Endothelial cell (in vitro differentiated cells): ENCODE measurements around the gene GSK3B. TPM values are rescaled to one million over a fixed set of nuclear protein-coding genes. Genes with fewer than 3 reads are reported as not detected.
A peak's percentile ranks its signal among the peaks of the same experiment; 100 is the strongest.

Experiments used
- DNase-seq: peaks from one replicate; pipeline ENCODE4 v3.0.0; 2021; ENCODE audit warnings: low spot score
- H3K27ac Mint-ChIP-seq: one replicate; pipeline ENCODE4 v1.8.0; 2021; ENCODE audit warnings: mixed read lengths, inconsistent platforms; ENCODE audit not compliant: unreplicated experiment
- H3K27me3 Mint-ChIP-seq: one replicate; pipeline ENCODE4 v1.8.0; 2021; ENCODE audit warnings: mild to moderate bottlenecking, moderate library complexity, mixed read lengths, inconsistent platforms; ENCODE audit not compliant: unreplicated experiment
- H3K36me3 Mint-ChIP-seq: one replicate; pipeline ENCODE4 v1.8.0; 2021; ENCODE audit warnings: mild to moderate bottlenecking, low read depth, mixed read lengths, inconsistent platforms; ENCODE audit not compliant: unreplicated experiment
- H3K4me1 Mint-ChIP-seq: one replicate; pipeline ENCODE4 v1.8.0; 2021; ENCODE audit warnings: mild to moderate bottlenecking, mixed read lengths, inconsistent platforms; ENCODE audit not compliant: unreplicated experiment
- H3K4me3 Mint-ChIP-seq: one replicate; pipeline ENCODE4 v1.8.0; 2021; ENCODE audit warnings: mild to moderate bottlenecking, mixed read lengths, inconsistent platforms; ENCODE audit not compliant: unreplicated experiment
- H3K9me3 Mint-ChIP-seq: one replicate; pipeline ENCODE4 v1.8.0; 2021; ENCODE audit warnings: mixed read lengths, inconsistent platforms; ENCODE audit not compliant: unreplicated experiment
- total RNA-seq: library from RNA; stranded (reverse); fragmentation: NEBNext Ultra II Directional; extraction: Animal tissue kit (Norgen Biotek cat#: 25700); gene quantifications from one replicate; pipeline ENCODE4 v1.2.1, GENCODE V29; 2021; ENCODE audit not compliant: unreplicated experiment
- TF ChIP-seq, protein P1 (sequence below): fragments of 200-600 bp; sonication (generic); IDR thresholded peaks from one replicate; pipeline ENCODE4 v1.5.0; 2021; ENCODE audit warnings: antibody characterized with exemption; ENCODE audit not compliant: unreplicated experiment

Gene GSK3B
- total RNA-seq, 1 donor from 2014 or later, result 78.6 TPM

DNA sequence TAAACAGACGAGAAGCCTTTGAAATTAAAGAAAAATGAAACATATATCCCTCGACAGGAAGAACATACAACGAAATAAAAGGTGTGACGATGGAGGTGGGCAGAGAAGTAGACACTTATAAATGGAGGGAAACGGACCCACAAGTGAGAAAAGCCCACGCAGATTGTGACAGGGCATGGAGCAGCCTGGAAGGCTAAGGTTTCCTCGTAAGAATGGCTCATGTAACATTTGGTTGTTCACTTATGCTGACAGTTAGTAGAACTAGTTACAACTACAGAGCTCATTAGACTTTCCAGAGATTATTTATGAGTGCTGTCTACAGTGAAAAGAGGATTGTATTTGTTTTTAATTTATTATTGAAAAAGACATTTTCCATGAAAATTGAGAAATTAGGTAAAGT lies 229.8 kb downstream of the GSK3B start:
- TF ChIP-seq, protein P1, sequence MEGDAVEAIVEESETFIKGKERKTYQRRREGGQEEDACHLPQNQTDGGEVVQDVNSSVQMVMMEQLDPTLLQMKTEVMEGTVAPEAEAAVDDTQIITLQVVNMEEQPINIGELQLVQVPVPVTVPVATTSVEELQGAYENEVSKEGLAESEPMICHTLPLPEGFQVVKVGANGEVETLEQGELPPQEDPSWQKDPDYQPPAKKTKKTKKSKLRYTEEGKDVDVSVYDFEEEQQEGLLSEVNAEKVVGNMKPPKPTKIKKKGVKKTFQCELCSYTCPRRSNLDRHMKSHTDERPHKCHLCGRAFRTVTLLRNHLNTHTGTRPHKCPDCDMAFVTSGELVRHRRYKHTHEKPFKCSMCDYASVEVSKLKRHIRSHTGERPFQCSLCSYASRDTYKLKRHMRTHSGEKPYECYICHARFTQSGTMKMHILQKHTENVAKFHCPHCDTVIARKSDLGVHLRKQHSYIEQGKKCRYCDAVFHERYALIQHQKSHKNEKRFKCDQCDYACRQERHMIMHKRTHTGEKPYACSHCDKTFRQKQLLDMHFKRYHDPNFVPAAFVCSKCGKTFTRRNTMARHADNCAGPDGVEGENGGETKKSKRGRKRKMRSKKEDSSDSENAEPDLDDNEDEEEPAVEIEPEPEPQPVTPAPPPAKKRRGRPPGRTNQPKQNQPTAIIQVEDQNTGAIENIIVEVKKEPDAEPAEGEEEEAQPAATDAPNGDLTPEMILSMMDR, result no peak
- Mint-ChIP-seq H3K4me3 (no peak overlapping the region), H3K4me1 (peaks cover 5% of the 10 kb centered on the region), H3K27me3 (no peaks in the 10 kb centered on the region), H3K36me3 (peaks cover 20% of the 10 kb centered on the region), H3K9me3 (no peaks in the 10 kb centered on the region), H3K27ac (no peak overlapping the region)
- DNase-seq, result no peak

DNA sequence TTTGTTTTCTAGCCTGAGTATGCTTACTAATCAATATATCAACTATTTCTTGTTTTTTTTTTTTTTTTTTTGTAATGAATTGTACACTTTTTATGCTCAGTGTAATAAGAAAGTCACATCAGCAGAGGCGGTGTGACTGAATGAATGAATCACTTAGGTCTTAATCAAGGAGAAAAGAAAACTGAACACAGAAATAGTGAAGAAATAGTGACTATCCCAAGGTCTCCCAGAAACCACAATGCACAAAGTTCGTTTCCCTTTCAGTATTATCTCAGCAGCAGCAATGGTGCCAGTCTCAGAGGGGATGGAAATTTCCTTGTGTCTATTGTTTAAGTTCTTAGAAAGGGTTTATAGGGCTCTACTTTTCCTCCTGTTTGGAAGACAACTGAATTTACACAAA lies 231.6 kb downstream of the GSK3B start:
- Mint-ChIP-seq H3K9me3 (no peaks in the 10 kb centered on the region), H3K27me3 (no peaks in the 10 kb centered on the region), H3K36me3 (peaks cover 35% of the 10 kb centered on the region), H3K4me3 (peak overlapping the region; percentile 47), H3K27ac (no peak overlapping the region), H3K4me1 (no peaks in the 10 kb centered on the region)
- no peak for DNase-seq
- TF ChIP-seq, protein P1, result no peak

DNA sequence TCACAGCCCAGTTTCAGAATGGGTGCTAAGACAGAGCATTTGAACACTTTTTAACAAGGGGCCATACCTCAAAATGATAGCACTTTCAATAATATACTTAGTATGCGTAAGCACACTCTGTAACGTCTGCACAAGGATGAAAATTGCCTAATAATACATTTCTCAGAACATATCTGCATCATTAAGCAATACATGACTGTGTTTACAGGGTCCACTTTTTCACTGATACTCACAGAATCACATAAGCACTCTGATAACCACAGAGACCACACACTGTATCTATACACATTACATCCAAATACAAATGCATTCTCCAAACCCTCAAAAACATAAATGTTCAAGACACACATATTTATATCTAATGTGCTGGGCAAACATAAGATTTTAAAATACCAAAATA lies 232.6 kb downstream of the GSK3B start:
- Mint-ChIP-seq H3K36me3 (peaks cover 44% of the 10 kb centered on the region), H3K27me3 (no peaks in the 10 kb centered on the region), H3K27ac (no peak overlapping the region), H3K4me1 (no peaks in the 10 kb centered on the region), H3K9me3 (no peaks in the 10 kb centered on the region), H3K4me3 (no peak overlapping the region)
- TF ChIP-seq, protein P1, result no peak
- DNase-seq, result no peak

DNA sequence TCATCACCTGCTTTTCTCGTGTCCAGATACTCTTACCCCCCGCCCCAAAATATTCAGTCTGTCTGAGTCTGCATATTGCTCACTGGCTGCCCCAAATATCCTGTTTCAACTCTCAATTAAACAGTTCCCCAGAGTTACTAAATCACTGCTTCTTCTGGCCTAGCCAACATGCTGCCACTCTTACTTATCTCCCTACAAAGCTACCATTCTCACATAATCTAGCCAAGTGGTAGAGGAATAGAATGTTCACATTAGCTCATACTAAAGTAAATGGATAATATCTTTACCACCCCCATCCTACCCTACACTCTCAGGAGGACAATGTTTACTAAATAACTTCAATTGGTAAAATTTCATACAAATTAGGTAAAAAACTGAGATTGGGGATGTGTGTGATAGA lies 234.5 kb downstream of the GSK3B start:
- TF ChIP-seq, protein P1, result no peak
- peak overlapping the region; percentile 6 for H3K4me3 Mint-ChIP-seq
- H3K27ac Mint-ChIP-seq, result no peak overlapping the region
- H3K27me3 Mint-ChIP-seq, result no peaks in the 10 kb centered on the region
- no peak for DNase-seq
- H3K4me1 Mint-ChIP-seq, result no peaks in the 10 kb centered on the region
- peaks cover 55% of the 10 kb centered on the region for H3K36me3 Mint-ChIP-seq
- no peaks in the 10 kb centered on the region for H3K9me3 Mint-ChIP-seq

DNA sequence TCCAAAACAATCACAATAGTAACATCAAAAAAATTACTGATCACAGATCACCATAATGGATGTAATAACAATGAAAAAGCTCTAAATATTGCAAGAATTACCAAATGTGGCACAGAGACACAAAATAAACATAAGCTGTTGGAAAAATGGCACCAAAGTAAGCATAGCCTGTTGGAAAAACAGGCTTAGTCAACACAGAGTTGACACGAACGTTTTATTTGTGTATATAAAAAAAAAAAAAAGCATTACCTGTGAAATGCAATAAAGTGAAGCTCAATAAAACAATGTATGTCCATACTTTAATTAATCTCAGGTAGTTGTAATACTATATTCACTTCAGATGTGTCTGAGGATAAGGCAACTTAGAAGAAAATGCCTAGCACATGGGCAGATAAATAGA lies 235.3 kb downstream of the GSK3B start:
- no peaks in the 10 kb centered on the region for H3K4me1 Mint-ChIP-seq
- H3K27ac Mint-ChIP-seq, result no peak overlapping the region
- H3K4me3 Mint-ChIP-seq, result peak overlapping the region; percentile 34
- TF ChIP-seq, protein P1, result no peak
- no peak for DNase-seq
- H3K9me3 Mint-ChIP-seq, result no peaks in the 10 kb centered on the region
- no peaks in the 10 kb centered on the region for H3K27me3 Mint-ChIP-seq
- peaks cover 60% of the 10 kb centered on the region for H3K36me3 Mint-ChIP-seq
